HepG2 (cell line): ENCODE data around the gene MPC1. TPM values are rescaled to one million over a fixed set of nuclear protein-coding genes. Genes with fewer than 3 reads are reported as not detected.
A peak's percentile ranks its signal among the peaks of the same experiment; 100 is the strongest.

Experiments
- ARHGAP35 ChIP-seq: sonication (generic); formaldehyde crosslinking; IDR thresholded peaks from 2 replicates; pipeline ENCODE4 v1.9.0; 2022; ENCODE audit warnings: mild to moderate bottlenecking, inconsistent platforms, moderate library complexity, missing genetic modification reagents, borderline replicate concordance
- GPN1 ChIP-seq: sonication (generic); formaldehyde crosslinking; IDR thresholded peaks from 2 replicates; pipeline ENCODE4 v1.5.1; 2020; ENCODE audit warnings: missing genetic modification reagents, borderline replicate concordance
- HNRNPH1 ChIP-seq: fragments of 200-400 bp; formaldehyde crosslinking; optimal IDR thresholded peaks from 2 replicates; pipeline ENCODE3; 2017; ENCODE audit warnings: mild to moderate bottlenecking, low read depth, low read length
- HNRNPK ChIP-seq: fragments of 200-400 bp; formaldehyde crosslinking; IDR thresholded peaks from 2 replicates; pipeline ENCODE4 v1.6.1; 2018; ENCODE audit warnings: low read length, low read depth, moderate library complexity, mild to moderate bottlenecking; ENCODE audit not compliant: poor library complexity, severe bottlenecking
- KLF15 ChIP-seq: sonication (generic); formaldehyde crosslinking; IDR thresholded peaks from 2 replicates; pipeline ENCODE4 v1.8.1; 2023; ENCODE audit warnings: borderline replicate concordance, mild to moderate bottlenecking, inconsistent platforms, missing genetic modification reagents, mixed read lengths
- LCORL ChIP-seq, 2 experiments: fragments of 450-650 bp in 1 of 2; sonication (generic) in 1 of 2; formaldehyde crosslinking in 1 of 2; IDR thresholded peaks; 2 replicates each; pipeline versions ENCODE4 v1.5.0 to v1.6.1; 2017 to 2020; ENCODE audit warnings: antibody characterized with exemption in 1 of 2, missing genetic modification reagents in 1 of 2
- NBN ChIP-seq: fragments of 450-650 bp; conservative IDR thresholded peaks from 2 replicates; pipeline ENCODE4 v1.6.1; 2017
- NFIB ChIP-seq: sonication (generic); formaldehyde crosslinking; IDR thresholded peaks from 2 replicates; pipeline ENCODE4 v1.9.0; 2021; ENCODE audit warnings: missing genetic modification reagents, mild to moderate bottlenecking, borderline replicate concordance
- PRPF4 ChIP-seq: fragments of 200-400 bp; formaldehyde crosslinking; IDR thresholded peaks from 2 replicates; pipeline ENCODE4 v1.6.1; 2016; ENCODE audit warnings: low read length, low read depth; ENCODE audit not compliant: poor library complexity, severe bottlenecking
- RFXANK ChIP-seq: IDR thresholded peaks from 2 replicates; pipeline ENCODE4 v1.6.1; 2016
- SALL2 ChIP-seq: sonication (generic); formaldehyde crosslinking; IDR thresholded peaks from 2 replicates; pipeline ENCODE4 v1.8.1; 2023; ENCODE audit warnings: mild to moderate bottlenecking, missing genetic modification reagents, inconsistent platforms
- SOX6 ChIP-seq, 2 experiments: fragments of 450-650 bp in 1 of 2; sonication (generic) in 1 of 2; formaldehyde crosslinking in 1 of 2; IDR thresholded peaks; 2 replicates each; pipeline versions ENCODE4 v1.4.0 to v1.6.1; 2017 to 2020; ENCODE audit warnings: antibody characterized with exemption in 1 of 2, mild to moderate bottlenecking in 1 of 2, missing genetic modification reagents in 1 of 2
- THYN1 ChIP-seq: sonication (generic); formaldehyde crosslinking; IDR thresholded peaks from 2 replicates; pipeline ENCODE4 v1.8.1; 2023; ENCODE audit warnings: low read depth, mild to moderate bottlenecking, moderate library complexity, missing genetic modification reagents, borderline replicate concordance
- TRIM24 ChIP-seq: sonication (generic); formaldehyde crosslinking; IDR thresholded peaks from 2 replicates; pipeline ENCODE4 v1.8.0; 2022; ENCODE audit warnings: mild to moderate bottlenecking, missing genetic modification reagents
- ZBTB26 ChIP-seq: IDR thresholded peaks from 2 replicates; pipeline ENCODE4 v1.6.1; 2016; ENCODE audit warnings: missing compliant biosample characterization, missing genetic modification reagents, borderline replicate concordance
- ZNF232 ChIP-seq: sonication (generic); formaldehyde crosslinking; IDR thresholded peaks from 2 replicates; pipeline ENCODE4 v1.4.0; 2020; ENCODE audit warnings: missing genetic modification reagents, borderline replicate concordance
- ZNF24 ChIP-seq: fragments of 450-650 bp; IDR thresholded peaks from 2 replicates; pipeline ENCODE4 v1.6.1; 2017; ENCODE audit warnings: antibody characterized with exemption, mild to moderate bottlenecking
- polyA plus RNA-seq, 8 experiments: library from polyadenylated mRNA; depleted of rRNA in 3 of 8; stranded (reverse) in 7 of 8; unstranded in 1 of 8; fragments of >200 nt; fragmentation: Illumina TruSeq in 4 of 8; extraction: Trizol in 4 of 8; gene quantifications; 2 replicates each; pipeline versions ENCODE4 v1.2.1 to v1.2.3, GENCODE V29; 2011 to 2016; ENCODE audit warnings: low read depth in 4 of 8, missing spikeins in 1 of 8, mixed read lengths in 1 of 8; ENCODE audit not compliant: insufficient read depth in 1 of 8
- total RNA-seq, 5 experiments: library from RNA; depleted of rRNA; stranded (reverse); fragments of >200 nt; fragmentation: Illumina TruSeq; extraction: Trizol; gene quantifications; 2 replicates each; pipeline ENCODE4 v1.2.3, GENCODE V29; 2016; ENCODE audit warnings: low read depth in 1 of 5
- TF ChIP-seq, protein P1 (sequence below): sonication (generic); formaldehyde crosslinking; IDR thresholded peaks from 2 replicates; pipeline ENCODE4 v1.5.0; 2020; ENCODE audit warnings: missing genetic modification reagents, mild to moderate bottlenecking, borderline replicate concordance
- TF ChIP-seq, protein P2 (sequence below): sonication (generic); formaldehyde crosslinking; conservative IDR thresholded peaks from 2 replicates; pipeline ENCODE4 v1.8.0; 2022; ENCODE audit warnings: missing genetic modification reagents
- TF ChIP-seq, protein P3 (sequence below): sonication (generic); formaldehyde crosslinking; IDR thresholded peaks from 2 replicates; pipeline ENCODE4 v1.9.0; 2021; ENCODE audit warnings: missing genetic modification reagents, borderline replicate concordance
- TF ChIP-seq, protein P4 (sequence below): sonication (generic); formaldehyde crosslinking; IDR thresholded peaks from 2 replicates; pipeline ENCODE4 v1.5.0; 2020; ENCODE audit warnings: missing genetic modification reagents, mild to moderate bottlenecking, borderline replicate concordance

Gene MPC1
- total and polyA plus RNA-seq, 2 of the 13 experiments (the other 11 are each of a cell fraction or from before 2014, with no cell fraction given) = 189 to 214 TPM

DNA sequence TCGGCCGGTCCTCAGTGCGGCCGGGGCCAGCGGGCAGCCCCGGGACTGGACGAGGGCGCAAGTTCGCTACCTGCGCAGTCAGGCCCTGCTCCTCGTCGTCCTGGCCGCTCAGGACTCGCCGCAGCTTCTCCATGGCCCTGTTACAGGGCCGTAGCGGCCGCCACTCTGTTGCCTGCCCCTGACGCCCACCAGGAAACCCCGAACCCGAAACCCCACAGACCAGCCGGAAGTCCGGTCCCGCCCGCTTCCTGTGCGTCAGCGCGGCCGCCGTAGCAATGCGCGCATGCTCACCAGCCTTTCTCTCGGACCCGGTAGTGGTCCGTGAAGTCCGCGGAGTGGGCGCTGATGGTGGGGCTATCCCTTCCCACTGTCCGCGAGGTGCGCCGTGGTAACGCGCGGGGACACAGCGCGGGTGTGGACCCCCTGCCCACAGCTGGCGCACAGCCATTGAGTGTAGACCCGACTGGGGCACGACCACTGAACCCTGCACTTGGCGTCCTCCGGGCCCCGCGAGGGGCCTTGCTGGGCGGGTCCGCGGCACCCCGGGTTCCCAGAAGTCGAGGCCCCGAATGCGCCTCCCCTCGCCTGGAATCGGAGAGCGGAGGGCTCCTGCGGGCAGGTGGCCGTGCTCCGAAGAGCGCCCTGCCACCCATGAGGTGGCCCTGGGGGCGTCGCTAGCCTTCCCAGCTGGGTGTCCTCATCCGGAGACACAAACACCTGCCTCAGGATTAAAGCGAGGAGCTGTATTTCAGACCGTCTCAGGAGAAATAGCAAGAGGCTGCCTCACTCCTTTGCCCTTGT lies 40.2 kb downstream of the MPC1 start, which contains the start of gene SFT2D1 (continued):
- peak; percentile 86 for TF ChIP-seq GPN1 (CRISPR knock-in tag)
- TF ChIP-seq, protein P1, sequence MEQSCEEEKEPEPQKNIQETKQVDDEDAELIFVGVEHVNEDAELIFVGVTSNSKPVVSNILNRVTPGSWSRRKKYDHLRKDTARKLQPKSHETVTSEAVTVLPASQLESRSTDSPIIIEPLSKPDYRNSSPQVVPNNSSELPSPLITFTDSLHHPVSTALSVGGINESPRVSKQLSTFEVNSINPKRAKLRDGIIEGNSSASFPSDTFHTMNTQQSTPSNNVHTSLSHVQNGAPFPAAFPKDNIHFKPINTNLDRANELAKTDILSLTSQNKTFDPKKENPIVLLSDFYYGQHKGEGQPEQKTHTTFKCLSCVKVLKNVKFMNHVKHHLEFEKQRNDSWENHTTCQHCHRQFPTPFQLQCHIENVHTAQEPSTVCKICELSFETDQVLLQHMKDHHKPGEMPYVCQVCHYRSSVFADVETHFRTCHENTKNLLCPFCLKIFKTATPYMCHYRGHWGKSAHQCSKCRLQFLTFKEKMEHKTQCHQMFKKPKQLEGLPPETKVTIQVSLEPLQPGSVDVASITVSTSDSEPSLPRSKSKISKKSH (CRISPR knock-in tag) = peak; percentile 91
- TF ChIP-seq, protein P2, sequence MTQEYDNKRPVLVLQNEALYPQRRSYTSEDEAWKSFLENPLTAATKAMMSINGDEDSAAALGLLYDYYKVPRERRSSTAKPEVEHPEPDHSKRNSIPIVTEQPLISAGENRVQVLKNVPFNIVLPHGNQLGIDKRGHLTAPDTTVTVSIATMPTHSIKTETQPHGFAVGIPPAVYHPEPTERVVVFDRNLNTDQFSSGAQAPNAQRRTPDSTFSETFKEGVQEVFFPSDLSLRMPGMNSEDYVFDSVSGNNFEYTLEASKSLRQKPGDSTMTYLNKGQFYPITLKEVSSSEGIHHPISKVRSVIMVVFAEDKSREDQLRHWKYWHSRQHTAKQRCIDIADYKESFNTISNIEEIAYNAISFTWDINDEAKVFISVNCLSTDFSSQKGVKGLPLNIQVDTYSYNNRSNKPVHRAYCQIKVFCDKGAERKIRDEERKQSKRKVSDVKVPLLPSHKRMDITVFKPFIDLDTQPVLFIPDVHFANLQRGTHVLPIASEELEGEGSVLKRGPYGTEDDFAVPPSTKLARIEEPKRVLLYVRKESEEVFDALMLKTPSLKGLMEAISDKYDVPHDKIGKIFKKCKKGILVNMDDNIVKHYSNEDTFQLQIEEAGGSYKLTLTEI (CRISPR knock-in tag) = no peak
- peak; percentile 55 for TF ChIP-seq HNRNPK
- TF ChIP-seq KLF15 (CRISPR knock-in tag) = peak; percentile 64; the same call in 1 of the 2 replicates
- no peak for TF ChIP-seq NBN
- peak; percentile 94; the same call in 1 of the 2 replicates for TF ChIP-seq ARHGAP35 (CRISPR knock-in tag)
- peak; percentile 97 for TF ChIP-seq SALL2
- TF ChIP-seq PRPF4 = no peak
- no peak for TF ChIP-seq NFIB (CRISPR knock-in tag)
- no peak for TF ChIP-seq TRIM24 (CRISPR knock-in tag)
- TF ChIP-seq SOX6 (IDR thresholded peaks at IDR 0.05) = no peak
- peak; percentile 75 for TF ChIP-seq SOX6 (CRISPR knock-in tag; IDR thresholded peaks at IDR 0.05)
- peak; percentile 80 for TF ChIP-seq HNRNPH1
- TF ChIP-seq, protein P3, sequence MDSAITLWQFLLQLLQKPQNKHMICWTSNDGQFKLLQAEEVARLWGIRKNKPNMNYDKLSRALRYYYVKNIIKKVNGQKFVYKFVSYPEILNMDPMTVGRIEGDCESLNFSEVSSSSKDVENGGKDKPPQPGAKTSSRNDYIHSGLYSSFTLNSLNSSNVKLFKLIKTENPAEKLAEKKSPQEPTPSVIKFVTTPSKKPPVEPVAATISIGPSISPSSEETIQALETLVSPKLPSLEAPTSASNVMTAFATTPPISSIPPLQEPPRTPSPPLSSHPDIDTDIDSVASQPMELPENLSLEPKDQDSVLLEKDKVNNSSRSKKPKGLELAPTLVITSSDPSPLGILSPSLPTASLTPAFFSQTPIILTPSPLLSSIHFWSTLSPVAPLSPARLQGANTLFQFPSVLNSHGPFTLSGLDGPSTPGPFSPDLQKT = peak; percentile 94; the same call in 1 of the 2 replicates
- TF ChIP-seq ZNF232 (CRISPR knock-in tag) = no peak; the same call in 1 of the 2 replicates
- no peak for TF ChIP-seq LCORL (IDR thresholded peaks at IDR 0.05)
- TF ChIP-seq LCORL (CRISPR knock-in tag; IDR thresholded peaks at IDR 0.05) = peak; percentile 70; the same call in 1 of the 2 replicates
- 0 out of 2 replicates have a peak, but pooled peaks have one; percentile 83 for TF ChIP-seq THYN1
- TF ChIP-seq RFXANK = 0 out of 2 replicates have a peak, but pooled peaks have one; percentile 79
- no peak for TF ChIP-seq ZNF24
- TF ChIP-seq ZBTB26 (CRISPR knock-in tag) = peak; percentile 69
- TF ChIP-seq, protein P4, sequence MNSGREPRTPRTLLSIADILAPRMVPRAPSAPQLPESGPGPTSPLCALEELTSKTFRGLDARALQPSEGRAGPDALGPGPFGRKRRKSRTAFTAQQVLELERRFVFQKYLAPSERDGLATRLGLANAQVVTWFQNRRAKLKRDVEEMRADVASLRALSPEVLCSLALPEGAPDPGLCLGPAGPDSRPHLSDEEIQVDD = peak; percentile 91; the same call in 1 of the 2 replicates
